GM12801 (cell line): ENCODE results near the gene PPIC.

Source experiments
- CTCF ChIP-seq: IDR thresholded peaks from one replicate; pipeline ENCODE4 v1.5.1; 2011; ENCODE audit warnings: control low read depth; ENCODE audit not compliant: insufficient read length; ENCODE audit errors: extremely low read depth

The PPIC gene

DNA sequence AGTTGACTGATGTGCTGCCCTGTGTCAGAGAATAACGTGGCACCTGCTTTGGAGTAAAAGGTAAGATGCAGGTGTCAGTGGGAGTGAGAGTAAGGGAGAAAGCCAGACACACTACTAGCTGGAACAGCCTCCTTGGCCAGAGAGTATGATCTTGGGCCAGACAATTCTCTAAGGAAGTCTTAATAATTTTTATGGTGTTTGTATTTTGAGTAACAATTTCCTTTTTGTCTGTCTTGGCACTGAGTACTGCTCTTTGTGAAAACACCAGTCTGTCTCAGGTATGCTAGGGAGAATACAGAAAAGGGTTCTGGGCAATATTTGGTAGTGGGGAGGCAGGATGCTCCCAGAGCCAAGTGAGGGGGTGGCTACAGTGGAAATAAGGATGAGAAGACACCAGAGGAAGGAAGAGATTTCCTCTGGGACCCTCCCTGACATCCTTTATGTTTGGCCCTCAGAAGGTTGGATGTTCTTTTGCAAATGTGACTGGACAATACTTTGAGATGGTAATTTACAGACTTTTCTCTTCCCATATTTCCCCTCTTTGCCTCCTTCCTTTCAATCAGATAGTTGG lies 31.9 kb upstream of the PPIC start:
- TF ChIP-seq CTCF: no peak

- TF ChIP-seq CTCF: no peak
Observed at GRCh38 chr5:123066016-123066415, 29.5 kb upstream of the PPIC start.

DNA sequence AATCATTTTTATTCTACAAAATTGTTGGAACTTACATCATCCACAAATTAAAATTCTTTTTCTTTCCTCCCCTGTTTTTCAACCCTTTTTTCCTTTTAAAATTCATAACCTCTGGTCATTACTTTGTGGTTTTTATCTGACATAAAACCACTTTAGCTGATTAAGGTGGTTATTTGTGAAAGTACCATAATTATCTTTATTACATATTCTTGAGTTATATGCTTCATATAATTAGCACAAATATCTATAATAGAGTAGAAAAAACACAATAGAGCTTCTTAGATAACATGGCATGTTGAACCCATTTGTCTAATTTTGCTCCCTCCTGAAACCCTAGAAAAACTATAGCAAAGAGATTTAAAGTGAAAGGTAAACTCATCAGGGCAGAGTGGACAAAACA lies 22.9 kb upstream of the PPIC start:
- TF ChIP-seq CTCF: no peak

- no peak for TF ChIP-seq CTCF
Observed at GRCh38 chr5:123051206-123051605, 14.7 kb upstream of the PPIC start.

- no peak for TF ChIP-seq CTCF
Observed at GRCh38 chr5:123047706-123048105, 11.2 kb upstream of the PPIC start.

DNA sequence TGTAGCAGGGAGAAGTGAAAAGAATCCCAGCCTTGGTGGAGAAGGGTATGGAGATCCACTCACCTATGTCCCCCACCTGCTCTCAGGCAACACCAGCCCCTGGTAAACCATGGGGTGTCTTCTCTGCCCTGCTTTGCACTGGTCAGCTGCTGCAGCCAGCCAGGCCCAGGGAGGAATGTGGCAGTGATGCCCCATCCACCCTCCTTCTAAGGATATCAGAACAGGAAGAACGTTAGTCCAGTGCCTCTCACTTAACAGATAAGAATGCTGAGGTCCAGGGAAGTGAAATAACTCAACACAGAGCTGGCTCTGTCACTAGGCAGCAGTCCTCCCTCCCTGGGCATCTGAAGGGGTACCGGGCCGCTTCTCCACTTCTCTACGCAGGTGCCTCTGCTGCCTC lies 9.7 kb upstream of the PPIC start:
- no peak for TF ChIP-seq CTCF

- no peak for TF ChIP-seq CTCF
Observed at GRCh38 chr5:123044926-123045617, 8.5 kb upstream of the PPIC start.
